Testis (tissue), 3 donors: ENCODE data around the gene DTX3. TPM values are rescaled to one million over a fixed set of nuclear protein-coding genes. Genes with fewer than 3 reads are reported as not detected.
"Not testable (repeated sequence)": the region's sequence is repeated elsewhere in the genome, so short reads cannot be mapped to it uniquely, and the experiment has no call there.

Source experiments
- DNase-seq: peaks from one replicate; pipeline ENCODE4 v3.0.0-alpha.2; 2019
- H3K27ac ChIP-seq, 2 donors: fragments of 200-600 bp; sonication (generic); one replicate each; pipeline ENCODE4 v1.5.1; 2019
- H3K27me3 ChIP-seq: fragments of 200-600 bp; sonication (generic); one replicate; pipeline ENCODE4 v1.5.1; 2019
- H3K36me3 ChIP-seq: fragments of 200-600 bp; sonication (generic); one replicate; pipeline ENCODE4 v1.5.1; 2017; ENCODE audit warnings: low read depth; ENCODE audit errors: missing control alignments
- H3K4me1 ChIP-seq: fragments of 200-600 bp; sonication (generic); one replicate; pipeline ENCODE4 v1.5.1; 2019
- H3K4me3 ChIP-seq, 2 donors: fragments of 200-600 bp; sonication (generic); one replicate each; pipeline ENCODE4 v1.5.1; 2017 to 2019
- H3K9me3 ChIP-seq: fragments of 200-600 bp; sonication (generic); one replicate; pipeline ENCODE4 v1.5.1; 2017
- CTCF ChIP-seq, 3 experiments: fragments of 450-650 bp in 2 of 3; fragments of 200-600 bp in 1 of 3; sonication (generic) in 1 of 3; IDR thresholded peaks; one replicate each; pipeline ENCODE4 v1.5.1; 2016 to 2019; ENCODE audit warnings: antibody characterized with exemption in 3 of 3, mild to moderate bottlenecking in 2 of 3, moderate library complexity in 1 of 3
- POLR2A ChIP-seq: fragments of 450-650 bp; IDR thresholded peaks from one replicate; pipeline ENCODE4 v1.6.1; 2017; ENCODE audit warnings: antibody characterized with exemption, mild to moderate bottlenecking, moderate library complexity
- WGBS, 2 donors: methylation state at CpG; one replicate each; pipeline ENCODE4 v1.1.5; 2018; 5-methylcytosine and 5-hydroxymethylcytosine counted together
- intact Hi-C: fragments of 100-400 bp; cut with DNase I; formaldehyde crosslinking; loops from one replicate; pipeline ENCODE4 v1.15.1; 2023; ENCODE audit warnings: low total_unique reads
- polyA plus RNA-seq: library from polyadenylated mRNA; stranded (reverse); fragments of 350-450 nt; fragmentation: Illumina TruSeq; extraction: RNeasy Lipid Tissue Mini Kit (QIAGEN cat#74804); gene quantifications from one replicate; pipeline ENCODE4 v1.2.3, GENCODE V29; 2014; ENCODE audit warnings: low read depth, low replicate concordance; ENCODE audit not compliant: insufficient read depth
- total RNA-seq, 2 donors: library from RNA; depleted of rRNA; stranded (reverse); fragments of >200 nt; gene quantifications; one replicate each; pipeline ENCODE4 v1.2.3, GENCODE V29; 2016

DTX3 gene
- total and polyA plus RNA-seq, 3 donors from 2014 or later, result 37.9 to 60.4 (median 45.0) TPM

DNA sequence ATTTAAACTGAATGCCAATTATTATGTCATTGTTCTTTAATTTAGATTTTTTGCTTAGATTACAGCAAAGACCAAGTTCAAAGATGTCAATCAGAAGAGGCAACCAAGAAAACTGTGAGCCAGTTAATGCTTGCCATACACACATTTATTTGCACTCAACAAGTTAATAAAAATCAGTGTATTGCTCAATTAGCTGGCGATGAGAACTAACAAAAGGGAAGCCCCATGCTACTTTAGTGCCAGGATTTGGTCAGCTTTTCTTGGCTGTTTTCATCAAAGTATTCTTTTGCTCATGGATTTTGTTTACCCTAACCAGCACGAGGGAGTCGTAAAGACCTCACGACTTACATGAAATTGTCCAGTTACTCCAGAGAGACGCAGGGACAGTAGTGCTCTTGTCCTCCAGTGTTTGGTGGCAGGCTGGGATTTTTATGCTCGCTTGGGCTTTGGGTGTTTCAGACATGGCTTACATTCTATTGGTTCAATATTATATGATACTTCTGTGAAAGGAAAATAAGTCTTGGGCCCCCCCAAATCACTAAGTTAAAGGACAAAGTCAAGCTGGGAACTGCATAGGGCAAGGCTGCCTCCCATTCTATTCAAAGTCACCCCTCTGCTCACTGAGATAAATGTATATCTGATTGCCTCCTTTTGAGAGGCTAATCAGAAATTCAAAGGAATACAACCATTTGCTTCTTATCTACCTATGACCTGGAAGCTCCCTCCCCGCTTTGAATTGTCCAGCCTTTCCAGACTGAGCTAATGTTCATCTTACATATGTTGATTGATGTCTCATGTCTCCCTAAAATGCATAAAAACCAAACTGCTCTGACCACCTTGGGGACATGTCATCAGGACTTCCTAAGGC lies 35.8 kb downstream of the DTX3 start:
- DNase-seq, result no peak
- WGBS, 2 donors, result 73 to 83% methylated on average over 7 of the region's 7 CpGs
- Histone ChIP-seq H3K9me3 (no peaks in the 10 kb centered on the region), H3K4me1 (no peaks in the 10 kb centered on the region), H3K4me3 (no peak overlapping the region), H3K36me3 (no peaks in the 10 kb centered on the region), H3K27ac (no peak overlapping the region), H3K27me3 (no peaks in the 10 kb centered on the region)
- intact Hi-C loops, result no loop called here
- TF ChIP-seq POLR2A, result no peak
- TF ChIP-seq CTCF (IDR thresholded peaks at IDR 0.05), result no peak

DNA sequence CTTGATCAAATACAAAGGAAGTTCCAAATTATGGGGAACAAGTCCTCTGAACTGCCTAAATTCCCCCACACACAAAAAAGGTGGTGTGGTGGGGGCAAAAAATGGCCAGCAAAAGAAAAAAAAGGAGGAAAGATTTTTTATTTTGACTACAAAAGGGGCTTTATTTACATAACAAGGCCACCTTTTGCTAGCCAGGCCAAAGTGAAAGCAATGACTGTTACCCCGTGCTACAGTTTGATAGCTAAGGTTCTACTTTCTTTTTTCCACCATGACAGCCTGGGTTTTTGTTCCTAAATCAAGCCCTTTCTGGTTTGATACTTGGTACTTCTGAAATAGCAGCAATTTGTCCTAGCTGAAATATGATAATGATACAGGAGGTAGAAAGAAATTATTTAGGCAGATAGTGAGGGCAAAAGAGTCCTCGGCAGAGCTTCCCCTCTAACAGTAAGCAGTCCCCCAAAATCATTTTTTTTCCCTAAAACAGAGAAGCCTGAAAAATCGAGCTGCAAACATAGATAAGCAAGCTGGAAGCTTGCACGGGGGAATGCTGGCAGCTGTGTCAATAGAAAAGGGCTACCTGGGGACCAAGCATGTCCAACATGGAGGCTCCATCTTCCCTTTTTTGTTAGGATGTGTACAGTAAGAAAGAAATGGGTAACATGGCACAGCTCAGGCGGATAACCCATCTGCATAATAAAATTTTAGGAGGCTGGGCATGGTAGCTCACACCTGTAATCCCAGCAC lies 37.2 kb downstream of the DTX3 start:
- no peak for DNase-seq
- Histone ChIP-seq H3K4me1 (no peaks in the 10 kb centered on the region), H3K4me3 (no peak overlapping the region), H3K27ac (no peak overlapping the region), H3K27me3 (no peaks in the 10 kb centered on the region), H3K9me3 (no peaks in the 10 kb centered on the region), H3K36me3 (no peaks in the 10 kb centered on the region)
- intact Hi-C loops, result no loop called here
- no peak for TF ChIP-seq CTCF (IDR thresholded peaks at IDR 0.05)
- TF ChIP-seq POLR2A, result no peak
- 66 to 67% methylated on average over 5 of the region's 5 CpGs for WGBS, 2 donors

DNA sequence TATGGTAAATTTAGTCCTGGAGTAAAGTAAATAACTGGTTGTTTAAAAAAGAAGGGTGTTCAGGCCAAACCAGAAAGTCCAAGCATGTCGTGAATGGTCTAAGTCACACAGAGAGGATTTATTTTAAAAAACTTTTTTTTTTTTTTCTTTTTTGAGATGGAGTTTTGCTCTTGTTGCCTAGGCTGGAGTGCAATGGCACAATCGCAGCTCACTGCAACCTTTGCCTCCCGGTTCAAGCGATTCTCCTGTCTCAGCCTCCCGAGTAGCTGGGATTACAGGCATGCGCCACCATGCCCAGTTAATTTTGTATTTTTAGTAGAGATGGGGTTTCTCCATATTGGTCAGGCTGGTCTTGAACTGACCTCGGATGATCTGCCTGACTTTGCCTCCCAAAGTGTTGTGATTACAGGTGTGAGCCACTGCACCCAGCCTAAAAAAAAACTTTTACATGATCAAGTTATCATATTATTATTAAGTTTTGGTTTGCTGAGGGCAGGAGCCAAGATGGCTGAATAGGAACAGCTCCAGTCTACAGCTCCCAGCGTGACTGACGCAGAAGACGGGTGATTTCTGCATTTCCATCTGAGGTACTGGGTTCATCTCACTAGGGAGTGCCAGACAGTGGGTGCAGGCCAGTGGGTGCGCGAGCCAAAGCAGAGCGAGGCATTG lies 41.5 kb downstream of the DTX3 start:
- WGBS, 2 donors, result 64 to 70% methylated on average over 12 to 13 of the region's 13 CpGs
- DNase-seq, result not testable (repeated sequence)

DNA sequence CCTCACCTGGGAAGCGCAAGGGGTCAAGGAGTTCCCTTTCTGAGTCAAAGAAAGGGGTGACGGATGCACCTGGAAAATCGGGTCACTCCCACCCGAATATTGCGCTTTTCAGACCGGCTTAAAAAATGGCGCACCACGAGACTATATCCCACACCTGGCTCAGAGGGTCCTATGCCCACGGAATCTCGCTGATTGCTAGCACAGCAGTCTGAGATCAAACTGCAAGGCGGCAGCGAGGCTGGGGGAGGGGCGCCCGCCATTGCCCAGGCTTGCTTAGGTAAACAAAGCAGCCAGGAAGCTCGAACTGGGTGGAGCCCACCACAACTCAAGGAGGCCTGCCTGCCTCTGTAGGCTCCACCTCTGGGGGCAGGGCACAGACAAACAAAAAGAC lies 42.0 kb downstream of the DTX3 start:
- H3K9me3 ChIP-seq, intact Hi-C loops, H3K27ac ChIP-seq, H3K4me3 ChIP-seq, DNase-seq, H3K36me3 ChIP-seq, H3K4me1 ChIP-seq, H3K27me3 ChIP-seq: not testable (repeated sequence)
- 93 to 100% methylated on average over 2 to 9 of the region's 15 CpGs for WGBS, 2 donors

More for the DNA sequence above, 41.5 kb downstream of the DTX3 start:
- H3K4me3 ChIP-seq, H3K4me1 ChIP-seq, H3K27ac ChIP-seq, H3K36me3 ChIP-seq, H3K9me3 ChIP-seq, H3K27me3 ChIP-seq, intact Hi-C loops: not testable (repeated sequence)

- intact Hi-C loops, result no loop called here
Measured at GRCh38 chr12:57654042-57654441, 49.4 kb downstream of the DTX3 start.

More at GRCh38 chr12:57654042-57654441, 49.4 kb downstream of the DTX3 start:
- H3K4me3 ChIP-seq, result no peak overlapping the region
- H3K27me3 ChIP-seq, result no peaks in the 10 kb centered on the region
- H3K36me3 ChIP-seq, result no peaks in the 10 kb centered on the region
- DNase-seq, result no peak
- H3K27ac ChIP-seq, result no peak overlapping the region
- TF ChIP-seq POLR2A (no peak), CTCF (IDR thresholded peaks at IDR 0.05) (no peak)
- H3K9me3 ChIP-seq, result no peaks in the 10 kb centered on the region
- WGBS, 2 donors, result 62 to 77% methylated on average over 3 of the region's 3 CpGs
- no peaks in the 10 kb centered on the region for H3K4me1 ChIP-seq
